Measurements from ENCODE around the gene RALGAPA1. TPM values are rescaled to one million over a fixed set of nuclear protein-coding genes. Genes with fewer than 3 reads are reported as not detected.
"Not testable (repeated sequence)": the region's sequence is repeated elsewhere in the genome, so short reads cannot be mapped to it uniquely, and the experiment has no call there.

The RALGAPA1 gene
- total RNA-seq, 6 experiments from 2014 or later: 12.1 to 16.1 (median 13.2) TPM

- Mint-ChIP-seq H3K27me3 (ENCODE audit: insufficient read depth) (no peaks in the 10 kb centered on the region), H3K9me3 (no peaks in the 10 kb centered on the region), H3K4me3 (peak overlapping the region; percentile 97)
Measured at GRCh38 chr14:35825968-35826217, 16.8 kb upstream of the RALGAPA1 start.

GRCh38 chr14:35824446-35825165 lies 15.5 kb upstream of the RALGAPA1 start:
- not testable (repeated sequence) for H3K36me3 Mint-ChIP-seq (ENCODE audit: low read depth)

More at GRCh38 chr14:35825968-35826217, 16.8 kb upstream of the RALGAPA1 start:
- H3K27ac Mint-ChIP-seq: peak overlapping the region; percentile 89
- H3K4me1 Mint-ChIP-seq (ENCODE audit: low read depth): peaks cover 43% of the 10 kb centered on the region
- DNase-seq: no peak
- no peaks in the 10 kb centered on the region for H3K36me3 Mint-ChIP-seq (ENCODE audit: low read depth)
- no peak for TF ChIP-seq CTCF (IDR thresholded peaks at IDR 0.05)

GRCh38 chr14:35822501-35822900 lies 13.4 kb upstream of the RALGAPA1 start:
- DNase-seq: no peak

More at GRCh38 chr14:35824446-35825165, 15.5 kb upstream of the RALGAPA1 start:
- H3K4me3 Mint-ChIP-seq; DNase-seq; H3K27me3 Mint-ChIP-seq (ENCODE audit: insufficient read depth); H3K9me3 Mint-ChIP-seq; H3K27ac Mint-ChIP-seq: not testable (repeated sequence)
- peaks cover 42% of the 10 kb centered on the region for H3K4me1 Mint-ChIP-seq (ENCODE audit: low read depth)

GRCh38 chr14:35821564-35822411 lies 12.7 kb upstream of the RALGAPA1 start:
- no peaks in the 10 kb centered on the region for H3K27me3 Mint-ChIP-seq (ENCODE audit: insufficient read depth)
- peak; percentile 36 for DNase-seq
- no peaks in the 10 kb centered on the region for H3K36me3 Mint-ChIP-seq (ENCODE audit: low read depth)
- no peak overlapping the region for H3K27ac Mint-ChIP-seq
- H3K9me3 Mint-ChIP-seq: no peaks in the 10 kb centered on the region
- TF ChIP-seq CTCF (IDR thresholded peaks at IDR 0.05): peak; percentile 93
- no peak overlapping the region for H3K4me3 Mint-ChIP-seq
- peaks cover 24% of the 10 kb centered on the region for H3K4me1 Mint-ChIP-seq (ENCODE audit: low read depth)

More at GRCh38 chr14:35822501-35822900, 13.4 kb upstream of the RALGAPA1 start:
- TF ChIP-seq CTCF (IDR thresholded peaks at IDR 0.05): no peak
- H3K27me3 Mint-ChIP-seq (ENCODE audit: insufficient read depth): no peaks in the 10 kb centered on the region
- H3K27ac Mint-ChIP-seq: no peak overlapping the region
- no peaks in the 10 kb centered on the region for H3K9me3 Mint-ChIP-seq
- H3K36me3 Mint-ChIP-seq (ENCODE audit: low read depth): no peaks in the 10 kb centered on the region
- H3K4me3 Mint-ChIP-seq: no peak overlapping the region
- peaks cover 28% of the 10 kb centered on the region for H3K4me1 Mint-ChIP-seq (ENCODE audit: low read depth)

GRCh38 chr14:35819591-35820540 lies 10.8 kb upstream of the RALGAPA1 start:
- no peak overlapping the region for H3K27ac Mint-ChIP-seq
- H3K27me3 Mint-ChIP-seq (ENCODE audit: insufficient read depth): peaks cover 3% of the 10 kb centered on the region; the same call in 1 of the 2 replicates
- TF ChIP-seq CTCF (IDR thresholded peaks at IDR 0.05): no peak
- no peak for DNase-seq
- peaks cover 18% of the 10 kb centered on the region for H3K4me1 Mint-ChIP-seq (ENCODE audit: low read depth)
- H3K36me3 Mint-ChIP-seq (ENCODE audit: low read depth): no peaks in the 10 kb centered on the region
- H3K9me3 Mint-ChIP-seq: no peaks in the 10 kb centered on the region
- H3K4me3 Mint-ChIP-seq: no peak overlapping the region

Data from HFFc6 (cell line).